ENCODE results near the gene CYTH1. TPM values are rescaled to one million over a fixed set of nuclear protein-coding genes. Genes with fewer than 3 reads are reported as not detected.

CYTH1 gene
- total RNA-seq, 1 experiment from 2014 or later, result 34.3 TPM

DNA sequence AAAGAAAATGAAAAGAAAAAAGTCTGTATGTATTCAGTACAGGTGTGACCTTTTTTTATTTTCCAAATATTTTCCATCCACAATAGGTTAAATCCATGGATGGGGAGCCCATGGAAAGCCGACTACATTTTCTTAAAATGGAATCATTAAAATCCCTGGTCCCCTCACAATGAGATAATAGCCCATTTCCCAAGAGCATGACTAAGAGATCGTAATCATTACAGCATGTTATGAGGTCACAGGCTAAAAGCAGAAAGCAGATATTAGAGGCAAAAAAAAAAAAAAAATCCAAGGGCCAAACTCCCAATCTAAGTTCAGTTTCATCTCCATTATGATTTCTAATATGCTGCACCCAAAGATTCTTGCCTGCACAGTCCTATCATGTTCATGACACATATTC lies 44.7 kb downstream of the CYTH1 start:
- ChIA-PET POLR2A (interaction anchor here (0.9 to 1.8 kb wide), 7 partner anchors 9 to 32 kb away, joined by 3 to 8 read pairs (median 4); no protein-coding TSS in a partner anchor), RAD21 (ENCODE audit: low non-redundant PET in 1 of 2, low total read pairs in 2 of 2, uncharacterized antibody in 2 of 2, unreplicated experiment in 2 of 2) (interaction anchor here in 1 of 2 experiments (0.6 kb wide), 1 partner anchor 226 kb away, joined by 3 read pairs; no protein-coding TSS in a partner anchor), CTCF (interaction anchor here (0.8 to 2.4 kb wide), 5 partner anchors 9 to 240 kb away, joined by 3 to 15 read pairs (median 3); no protein-coding TSS in a partner anchor)
- peak overlapping the region; percentile 78 for H3K4me2 ChIP-seq (ENCODE audit: low read length)
- peak overlapping the region; percentile 67 to 76 for H3K4me3 ChIP-seq (replicated peaks in 1 of 2; ENCODE audit: low read depth in 1 of 2, low read length in 2 of 2)
- H3K9me3 ChIP-seq (ENCODE audit: control insufficient read depth in 1 of 2, insufficient read depth in 1 of 2, low read depth in 1 of 2, low read length in 2 of 2), result no peaks in the 10 kb centered on the region
- TF ChIP-seq FOSL1 (IDR thresholded peaks at IDR 0.05; ENCODE audit: low read depth) (peak; percentile 54; the same call in 1 of the 2 replicates), CEBPB (IDR thresholded peaks at IDR 0.05; ENCODE audit: low read depth) (peak; percentile 76)
- TF ChIP-seq, protein P1, sequence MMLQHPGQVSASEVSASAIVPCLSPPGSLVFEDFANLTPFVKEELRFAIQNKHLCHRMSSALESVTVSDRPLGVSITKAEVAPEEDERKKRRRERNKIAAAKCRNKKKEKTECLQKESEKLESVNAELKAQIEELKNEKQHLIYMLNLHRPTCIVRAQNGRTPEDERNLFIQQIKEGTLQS (IDR thresholded peaks at IDR 0.05), result 0 out of 2 replicates have a peak, but pooled peaks have one; percentile 49
- TF ChIP-seq, protein P2, sequence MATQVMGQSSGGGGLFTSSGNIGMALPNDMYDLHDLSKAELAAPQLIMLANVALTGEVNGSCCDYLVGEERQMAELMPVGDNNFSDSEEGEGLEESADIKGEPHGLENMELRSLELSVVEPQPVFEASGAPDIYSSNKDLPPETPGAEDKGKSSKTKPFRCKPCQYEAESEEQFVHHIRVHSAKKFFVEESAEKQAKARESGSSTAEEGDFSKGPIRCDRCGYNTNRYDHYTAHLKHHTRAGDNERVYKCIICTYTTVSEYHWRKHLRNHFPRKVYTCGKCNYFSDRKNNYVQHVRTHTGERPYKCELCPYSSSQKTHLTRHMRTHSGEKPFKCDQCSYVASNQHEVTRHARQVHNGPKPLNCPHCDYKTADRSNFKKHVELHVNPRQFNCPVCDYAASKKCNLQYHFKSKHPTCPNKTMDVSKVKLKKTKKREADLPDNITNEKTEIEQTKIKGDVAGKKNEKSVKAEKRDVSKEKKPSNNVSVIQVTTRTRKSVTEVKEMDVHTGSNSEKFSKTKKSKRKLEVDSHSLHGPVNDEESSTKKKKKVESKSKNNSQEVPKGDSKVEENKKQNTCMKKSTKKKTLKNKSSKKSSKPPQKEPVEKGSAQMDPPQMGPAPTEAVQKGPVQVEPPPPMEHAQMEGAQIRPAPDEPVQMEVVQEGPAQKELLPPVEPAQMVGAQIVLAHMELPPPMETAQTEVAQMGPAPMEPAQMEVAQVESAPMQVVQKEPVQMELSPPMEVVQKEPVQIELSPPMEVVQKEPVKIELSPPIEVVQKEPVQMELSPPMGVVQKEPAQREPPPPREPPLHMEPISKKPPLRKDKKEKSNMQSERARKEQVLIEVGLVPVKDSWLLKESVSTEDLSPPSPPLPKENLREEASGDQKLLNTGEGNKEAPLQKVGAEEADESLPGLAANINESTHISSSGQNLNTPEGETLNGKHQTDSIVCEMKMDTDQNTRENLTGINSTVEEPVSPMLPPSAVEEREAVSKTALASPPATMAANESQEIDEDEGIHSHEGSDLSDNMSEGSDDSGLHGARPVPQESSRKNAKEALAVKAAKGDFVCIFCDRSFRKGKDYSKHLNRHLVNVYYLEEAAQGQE (IDR thresholded peaks at IDR 0.05; ENCODE audit: low read depth), result no peak
- H3K27me3 ChIP-seq (ENCODE audit: insufficient read depth, low read length), result no peaks in the 10 kb centered on the region
- no peak overlapping the region for H2AFZ ChIP-seq (ENCODE audit: low read depth, low read length, poor library complexity, severe bottlenecking)
- H3K9me2 ChIP-seq (ENCODE audit: insufficient read depth), result no peaks in the 10 kb centered on the region
- H3K36me3 ChIP-seq (ENCODE audit: control insufficient read depth in 1 of 2, insufficient read depth in 2 of 2, low read length in 2 of 2), result no peaks in the 10 kb centered on the region
- DNase-seq (ENCODE audit: low read depth, low spot score) (no peak), ATAC-seq (no peak)
- intact Hi-C loops (cut with micrococcal nuclease), result no loop called here
- H4K20me1 ChIP-seq (ENCODE audit: insufficient read depth), result no peaks in the 10 kb centered on the region
- peaks cover 20 to 28% of the 10 kb centered on the region in 2 experiments for H3K4me1 ChIP-seq (ENCODE audit: control insufficient read depth in 1 of 2, insufficient read depth in 2 of 2, low read length in 2 of 2)
- no TSS peak for BruUV-seq (replicated peaks)
- H3K9ac ChIP-seq (ENCODE audit: low read length), result peak overlapping the region; percentile 64
- H3K27ac ChIP-seq (ENCODE audit: low read depth, low read length), result peak overlapping the region; percentile 14; the same call in 1 of the 2 replicates
- H3K79me2 ChIP-seq (ENCODE audit: insufficient read depth, low read length), result peaks cover 35% of the 10 kb centered on the region

Data from HCT116 (cell line).